HEK293T (cell line): ENCODE measurements around the gene KIAA1217.

Experiments used
- CTCF ChIA-PET: fragments of 350-600 bp; formaldehyde crosslinking; extraction: SDS; loops from one replicate; lab custom pipeline; 2021; ENCODE audit warnings: antibody characterized with exemption, inconsistent platforms; lab: Yijun Ruan, JAX
- POLR2A ChIA-PET: fragments of 350-600 bp; formaldehyde crosslinking; extraction: SDS; loops from one replicate; lab custom pipeline; 2020; ENCODE audit warnings: antibody characterized with exemption, inconsistent platforms; lab: Yijun Ruan, JAX
- DNase-seq: peaks from one replicate; pipeline ENCODE4 v3.0.0; 2012; ENCODE audit warnings: mixed read lengths; ENCODE audit errors: extremely low spot score
- ARNT ChIP-seq: fragments of 450-650 bp; IDR thresholded peaks from 2 replicates; pipeline ENCODE4 v1.6.1; 2017; ENCODE audit warnings: mild to moderate bottlenecking
- BHLHE40 ChIP-seq: fragments of 450-650 bp; IDR thresholded peaks from 2 replicates; pipeline ENCODE4 v1.6.1; 2016; ENCODE audit warnings: mild to moderate bottlenecking, moderate library complexity, borderline replicate concordance
- CTBP1 ChIP-seq: fragments of 450-650 bp; IDR thresholded peaks from 2 replicates; pipeline ENCODE4 v1.6.1; 2016; ENCODE audit warnings: borderline replicate concordance
- ELF4 ChIP-seq: fragments of 450-650 bp; IDR thresholded peaks from 2 replicates; pipeline ENCODE4 v1.6.1; 2017; ENCODE audit warnings: antibody characterized with exemption
- FOXA1 ChIP-seq: fragments of 450-650 bp; IDR thresholded peaks from 2 replicates; pipeline ENCODE4 v1.6.1; 2016; ENCODE audit warnings: mild to moderate bottlenecking
- FOXK2 ChIP-seq: fragments of 450-650 bp; IDR thresholded peaks from 2 replicates; pipeline ENCODE4 v1.6.1; 2016; ENCODE audit warnings: mild to moderate bottlenecking
- FOXM1 ChIP-seq: fragments of 450-650 bp; IDR thresholded peaks from 2 replicates; pipeline ENCODE4 v1.6.1; 2017; ENCODE audit warnings: mild to moderate bottlenecking, borderline replicate concordance
- HDGF ChIP-seq: fragments of 450-650 bp; IDR thresholded peaks from 2 replicates; pipeline ENCODE4 v1.6.1; 2017; ENCODE audit warnings: antibody characterized with exemption, borderline replicate concordance
- L3MBTL2 ChIP-seq: fragments of 450-650 bp; conservative IDR thresholded peaks from 2 replicates; pipeline ENCODE4 v1.6.1; 2016; ENCODE audit warnings: mild to moderate bottlenecking
- LEF1 ChIP-seq: fragments of 450-650 bp; IDR thresholded peaks from 2 replicates; pipeline ENCODE4 v1.6.1; 2017; ENCODE audit warnings: mild to moderate bottlenecking, borderline replicate concordance
- NFRKB ChIP-seq: fragments of 450-650 bp; IDR thresholded peaks from 2 replicates; pipeline ENCODE4 v1.6.1; 2016; ENCODE audit warnings: mild to moderate bottlenecking, moderate library complexity
- SP1 ChIP-seq: fragments of 450-650 bp; IDR thresholded peaks from 2 replicates; pipeline ENCODE4 v1.6.1; 2017
- SUZ12 ChIP-seq: fragments of 450-650 bp; IDR thresholded peaks from 2 replicates; pipeline ENCODE4 v1.6.1; 2016; ENCODE audit warnings: mild to moderate bottlenecking
- TARDBP ChIP-seq: fragments of 450-650 bp; IDR thresholded peaks from 2 replicates; pipeline ENCODE4 v1.6.1; 2016
- ZNF384 ChIP-seq: fragments of 450-650 bp; IDR thresholded peaks from 2 replicates; pipeline ENCODE4 v1.6.1; 2016
- TF ChIP-seq, protein P1 (sequence below): fragments of 450-650 bp; IDR thresholded peaks from 2 replicates; pipeline ENCODE4 v1.6.1; 2016

The KIAA1217 gene

DNA sequence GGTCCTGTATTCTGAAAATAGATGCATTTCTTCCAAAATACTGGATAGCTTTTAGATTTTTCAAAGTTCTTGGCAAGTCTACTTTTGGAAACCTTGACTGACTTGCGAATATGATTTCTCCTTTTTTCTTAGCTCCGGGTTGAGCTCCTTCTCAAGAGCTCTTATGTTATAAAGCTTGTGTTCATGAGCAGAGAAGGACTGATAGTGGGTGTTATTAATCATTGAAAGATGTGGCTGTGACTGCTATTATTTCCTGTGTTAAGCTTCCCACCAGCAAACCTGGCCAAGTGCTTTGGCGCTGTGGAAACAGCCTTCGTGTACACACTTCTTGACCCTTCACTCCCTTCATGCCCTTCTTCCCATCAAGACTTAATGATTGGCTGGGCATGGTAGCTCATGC is 98.2 kb downstream of the KIAA1217 start:
- ChIA-PET POLR2A (no interaction called here), CTCF (interaction anchor here (1.2 kb wide), 1 partner anchor 12 kb away, joined by 4 read pairs; no protein-coding TSS in a partner anchor)
- TF ChIP-seq ELF4 (no peak), LEF1 (no peak), HDGF (no peak), ZNF384 (no peak), CTBP1 (no peak), TARDBP (no peak), L3MBTL2 (no peak), ARNT (no peak), FOXK2 (no peak), BHLHE40 (no peak), FOXA1 (no peak), SUZ12 (no peak)
- TF ChIP-seq, protein P1, sequence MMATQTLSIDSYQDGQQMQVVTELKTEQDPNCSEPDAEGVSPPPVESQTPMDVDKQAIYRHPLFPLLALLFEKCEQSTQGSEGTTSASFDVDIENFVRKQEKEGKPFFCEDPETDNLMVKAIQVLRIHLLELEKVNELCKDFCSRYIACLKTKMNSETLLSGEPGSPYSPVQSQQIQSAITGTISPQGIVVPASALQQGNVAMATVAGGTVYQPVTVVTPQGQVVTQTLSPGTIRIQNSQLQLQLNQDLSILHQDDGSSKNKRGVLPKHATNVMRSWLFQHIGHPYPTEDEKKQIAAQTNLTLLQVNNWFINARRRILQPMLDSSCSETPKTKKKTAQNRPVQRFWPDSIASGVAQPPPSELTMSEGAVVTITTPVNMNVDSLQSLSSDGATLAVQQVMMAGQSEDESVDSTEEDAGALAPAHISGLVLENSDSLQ = no peak
- no peak for DNase-seq

DNA sequence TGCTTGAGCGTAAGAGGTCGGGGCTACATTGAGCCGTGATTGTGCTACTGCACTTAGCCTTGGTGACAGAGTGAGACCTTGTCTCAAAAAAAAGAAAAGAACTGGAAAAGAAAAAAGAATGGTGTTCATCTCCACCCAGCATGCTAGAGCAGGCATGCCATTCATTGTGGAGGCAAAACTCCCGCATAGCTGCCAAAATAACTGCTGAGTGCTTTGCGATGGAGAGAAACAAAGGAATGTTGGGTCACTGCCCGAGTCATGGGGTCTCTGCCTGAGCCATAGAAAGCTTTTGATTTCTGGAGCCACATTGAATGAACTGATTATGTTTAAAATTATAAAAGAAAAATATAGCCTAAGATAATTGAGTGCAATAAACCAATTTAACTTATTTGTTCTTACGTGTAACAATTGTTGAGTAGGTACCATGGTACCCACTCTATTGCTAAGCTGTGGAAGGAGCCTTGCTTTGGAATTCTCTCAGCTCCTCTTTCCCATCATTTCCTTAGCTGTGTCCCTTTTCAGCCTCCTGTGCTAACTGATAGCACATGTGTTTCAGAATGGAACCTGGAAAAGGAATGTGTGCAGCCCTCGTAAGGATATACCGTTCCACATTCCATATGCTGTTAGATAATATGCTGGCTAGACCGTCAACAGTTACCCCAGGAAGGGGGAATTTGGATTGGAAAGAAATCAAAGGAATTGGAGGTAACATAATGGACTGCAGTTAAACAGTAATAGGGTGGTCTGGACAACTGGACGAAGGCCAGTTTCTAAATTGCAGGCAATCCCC is 99.0 kb downstream of the KIAA1217 start:
- DNase-seq = no peak
- ChIA-PET POLR2A (no interaction called here), CTCF (interaction anchor here (1.2 kb wide), 1 partner anchor 12 kb away, joined by 4 read pairs; no protein-coding TSS in a partner anchor)
- TF ChIP-seq SP1 (no peak), ZNF384 (no peak), FOXK2 (no peak), ARNT (no peak), ELF4 (no peak)

DNA sequence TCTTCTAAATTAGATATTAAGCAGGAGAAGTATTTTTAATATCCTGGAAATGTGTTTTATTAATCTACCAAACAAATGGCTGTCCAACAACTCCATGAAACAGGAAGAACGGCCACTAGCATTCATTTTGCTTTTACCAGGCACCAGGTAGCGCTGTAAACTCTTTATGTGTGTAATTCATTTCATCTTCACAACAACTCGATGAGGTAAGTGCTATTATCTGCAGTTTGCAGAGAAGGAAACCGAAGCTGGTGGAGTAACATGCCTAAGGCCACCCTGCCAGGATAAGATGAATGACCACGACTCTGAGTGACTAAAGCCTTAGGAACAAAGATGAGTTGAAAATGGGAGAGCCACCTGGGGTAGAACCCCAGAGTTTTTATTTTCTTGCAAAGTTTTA is 101.2 kb downstream of the KIAA1217 start:
- POLR2A ChIA-PET = no interaction called here
- DNase-seq = no peak
- CTCF ChIA-PET = no interaction called here
- TF ChIP-seq FOXA1 (no peak), CTBP1 (no peak), SUZ12 (no peak), TARDBP (no peak), LEF1 (no peak), ELF4 (no peak), HDGF (no peak), NFRKB (no peak), ZNF384 (no peak), L3MBTL2 (no peak), SP1 (no peak), BHLHE40 (no peak), FOXK2 (no peak), ARNT (no peak)
- TF ChIP-seq, protein P1 = no peak

DNA sequence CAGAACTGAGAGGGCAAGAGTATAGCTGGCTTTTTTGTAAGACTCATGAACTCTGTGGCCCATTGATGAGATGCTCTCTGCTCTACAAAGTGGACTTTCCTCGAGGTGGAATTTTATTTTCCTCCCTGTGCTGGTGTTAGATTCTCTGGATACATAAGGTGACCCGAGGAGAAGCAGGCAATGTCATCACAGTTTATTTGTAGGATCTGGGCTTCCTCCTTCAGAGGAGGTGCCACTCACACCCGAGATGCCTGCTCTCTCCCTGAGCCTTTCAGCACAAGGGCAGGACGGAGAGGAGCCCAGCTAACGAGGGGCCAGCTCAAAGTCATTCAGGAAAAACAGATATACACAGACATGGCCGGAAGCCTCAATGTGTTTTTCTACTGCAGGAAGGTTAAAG is 103.0 kb downstream of the KIAA1217 start:
- ChIA-PET POLR2A (no interaction called here), CTCF (interaction anchor here (1.1 kb wide), 2 partner anchors 8 to 9 kb away, joined by 3 to 6 read pairs; no protein-coding TSS in a partner anchor)
- TF ChIP-seq FOXM1 (no peak), ZNF384 (no peak), FOXK2 (no peak), ARNT (no peak), LEF1 (no peak), ELF4 (no peak), NFRKB (no peak), SP1 (no peak), FOXA1 (no peak), SUZ12 (no peak), L3MBTL2 (no peak), CTBP1 (no peak), TARDBP (no peak), HDGF (no peak)
- TF ChIP-seq, protein P1 = no peak
- no peak for DNase-seq

DNA sequence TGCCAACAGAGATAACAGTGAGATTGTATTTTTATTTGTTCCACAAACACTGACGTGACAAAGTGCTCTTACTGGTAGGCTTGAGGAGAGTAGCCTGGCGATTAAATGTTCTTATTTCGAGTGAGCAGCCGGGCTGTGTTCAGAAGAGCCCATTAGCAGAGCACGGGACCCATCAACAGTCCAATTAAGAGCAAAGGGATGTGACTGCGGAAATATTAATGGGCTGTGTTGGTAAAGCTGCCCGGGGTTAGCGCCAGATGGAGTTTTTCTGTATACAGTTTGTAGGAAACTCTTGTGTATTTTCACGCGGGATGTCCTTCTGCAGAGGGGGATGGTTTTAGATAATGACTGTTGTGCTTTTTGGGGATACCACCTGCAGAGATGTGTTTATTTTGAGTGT is 104.3 kb downstream of the KIAA1217 start:
- no peak for DNase-seq
- ChIA-PET CTCF (no interaction called here), POLR2A (no interaction called here)
- TF ChIP-seq, protein P1 = no peak

DNA sequence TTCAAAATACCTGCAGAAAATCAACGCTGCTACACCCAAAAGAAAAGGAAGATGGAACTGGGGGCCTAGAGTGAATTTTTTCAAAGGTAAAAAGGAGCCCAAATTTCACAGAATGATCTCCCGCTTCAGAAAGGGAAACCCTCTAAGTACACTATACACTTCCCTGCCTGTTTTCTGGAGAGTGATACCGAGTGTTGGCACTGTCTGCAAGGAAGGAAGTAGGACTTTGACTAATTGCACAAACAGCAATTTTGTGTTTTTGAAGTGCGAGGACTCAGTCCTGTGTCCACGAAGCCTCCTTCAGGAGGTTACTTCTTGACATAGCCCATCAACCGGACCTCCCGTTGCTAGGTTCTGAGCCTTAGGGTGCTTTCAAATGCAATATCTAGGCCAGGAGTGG is 106.3 kb downstream of the KIAA1217 start:
- DNase-seq = no peak
- POLR2A ChIA-PET = no interaction called here
- CTCF ChIA-PET = no interaction called here
- no peak for TF ChIP-seq HDGF
- TF ChIP-seq FOXA1 = no peak
- TF ChIP-seq SUZ12 = no peak
- TF ChIP-seq CTBP1 = no peak
- TF ChIP-seq, protein P1 = no peak
- no peak for TF ChIP-seq SP1
- TF ChIP-seq FOXM1 = no peak
- no peak for TF ChIP-seq LEF1
- TF ChIP-seq ELF4 = no peak
- no peak for TF ChIP-seq TARDBP
- TF ChIP-seq NFRKB = no peak
- no peak for TF ChIP-seq ARNT
- TF ChIP-seq FOXK2 = no peak
- no peak for TF ChIP-seq BHLHE40
- no peak for TF ChIP-seq L3MBTL2
- no peak for TF ChIP-seq ZNF384
